A673 (cell line): ENCODE data around the gene PKN1. TPM values are rescaled to one million over a fixed set of nuclear protein-coding genes. Genes with fewer than 3 reads are reported as not detected.

Experiments
- BruUV-seq: library from RNA; stranded (reverse); fragments of 400-500 nt; replicated peaks from 2 replicates; lab custom pipeline; 2021; lab: Mats Ljungman, UMichigan
- CTCF ChIA-PET: fragments of 300-600 bp; sonication (Branson Sonifier 250); formaldehyde crosslinking; loops from one replicate; lab custom pipeline; 2022; ENCODE audit warnings: antibody characterized with exemption; lab: Charles Lee
- POLR2A ChIA-PET: fragments of 300-600 bp; sonication (Branson Sonifier 250); formaldehyde crosslinking; loops from one replicate; lab custom pipeline; 2022; ENCODE audit warnings: antibody characterized with exemption; ENCODE audit not compliant: low non-redundant PET; lab: Charles Lee
- DNase-seq: peaks from one replicate; pipeline ENCODE4 v3.0.0-alpha.2; 2015; ENCODE audit warnings: low spot score
- H3K27ac ChIP-seq: fragments of 200-600 bp; sonication (generic); 2 replicates; pipeline ENCODE4 v1.5.1; 2016; ENCODE audit warnings: mixed run types, low read depth, mild to moderate bottlenecking, mixed read lengths, antibody characterized with exemption, low read length; ENCODE audit not compliant: poor library complexity, severe bottlenecking
- H3K27me3 ChIP-seq: fragments of 200-600 bp; sonication (generic); replicated peaks from 2 replicates; pipeline ENCODE4 v1.6.1; 2017; ENCODE audit warnings: mixed run types, low read depth, mild to moderate bottlenecking, mixed read lengths, antibody characterized with exemption, low read length; ENCODE audit not compliant: insufficient read depth, poor library complexity
- H3K36me3 ChIP-seq: fragments of 200-600 bp; sonication (generic); 2 replicates; pipeline ENCODE4 v1.6.1; 2016; ENCODE audit warnings: mixed run types, mild to moderate bottlenecking, mixed read lengths, antibody characterized with exemption, low read length; ENCODE audit not compliant: insufficient read depth, poor library complexity, severe bottlenecking
- H3K4me1 ChIP-seq: fragments of 200-600 bp; sonication (generic); 2 replicates; pipeline ENCODE4 v1.6.1; 2017; ENCODE audit warnings: mixed run types, mild to moderate bottlenecking, mixed read lengths, antibody characterized with exemption, low read length; ENCODE audit not compliant: insufficient read depth, poor library complexity, severe bottlenecking
- H3K4me3 ChIP-seq: fragments of 200-600 bp; sonication (generic); 2 replicates; pipeline ENCODE4 v1.5.1; 2016; ENCODE audit warnings: low read depth, mixed run types, mild to moderate bottlenecking, mixed read lengths, low read length; ENCODE audit not compliant: poor library complexity, severe bottlenecking
- H3K9me3 ChIP-seq: fragments of 200-600 bp; sonication (generic); 2 replicates; pipeline ENCODE4 v1.6.1; 2016; ENCODE audit warnings: mixed run types, low read depth, mild to moderate bottlenecking, mixed read lengths, antibody characterized with exemption, low read length; ENCODE audit not compliant: poor library complexity, severe bottlenecking
- CTCF ChIP-seq: fragments of 300-800, 200-600 bp; sonication (generic); conservative IDR thresholded peaks from 2 replicates; pipeline ENCODE4 v1.5.1; 2017; ENCODE audit warnings: low read depth, mild to moderate bottlenecking, antibody characterized with exemption, low read length, moderate library complexity, mixed read lengths
- EZH2 ChIP-seq: fragments of 200-600 bp; sonication (generic); IDR thresholded peaks from 2 replicates; pipeline ENCODE4 v1.6.1; 2017; ENCODE audit warnings: borderline replicate concordance, low read depth, mild to moderate bottlenecking, mixed read lengths, antibody characterized with exemption, low read length; ENCODE audit not compliant: poor library complexity, severe bottlenecking
- intact Hi-C: fragments of 100-400 bp; cut with micrococcal nuclease; formaldehyde crosslinking; loops from one replicate; pipeline ENCODE4 v1.10.0; 2022; ENCODE audit not compliant: unreplicated experiment
- total RNA-seq: library from RNA; stranded (reverse); gene quantifications from 2 replicates; pipeline ENCODE4 v1.2.3, GENCODE V29; 2021

The PKN1 gene
- total RNA-seq, 1 experiment from 2014 or later, result 91.4 TPM

- no peaks in the 10 kb centered on the region for H3K27me3 ChIP-seq
- peak overlapping the region; percentile 93 for H3K4me3 ChIP-seq
- H3K4me1 ChIP-seq, result peaks cover 35% of the 10 kb centered on the region
- ChIA-PET POLR2A (interaction anchor here (0.5 kb wide), 1 partner anchor 14 kb away, joined by 3 read pairs; no protein-coding TSS in a partner anchor), CTCF (no interaction called here)
- TF ChIP-seq CTCF, result no peak
- no peak for TF ChIP-seq EZH2
- intact Hi-C loops, result no loop called here
- BruUV-seq, result no TSS peak
- H3K27ac ChIP-seq, result peak overlapping the region; percentile 34
- peaks cover 32% of the 10 kb centered on the region for H3K36me3 ChIP-seq
- no peaks in the 10 kb centered on the region for H3K9me3 ChIP-seq
- DNase-seq, result peak; percentile 48
Measured at GRCh38 chr19:14416817-14417231, 16.3 kb upstream of the PKN1 start.

- H3K36me3 ChIP-seq, result peaks cover 13% of the 10 kb centered on the region
- peaks cover 30% of the 10 kb centered on the region for H3K4me1 ChIP-seq
- DNase-seq, result peak; percentile 87
- ChIA-PET CTCF (no interaction called here), POLR2A (no interaction called here)
- H3K27me3 ChIP-seq, result no peaks in the 10 kb centered on the region
- peak overlapping the region; percentile 86 for H3K27ac ChIP-seq
- H3K9me3 ChIP-seq, result no peaks in the 10 kb centered on the region
- intact Hi-C loops, result no loop called here
- TF ChIP-seq CTCF, result no peak
- no peak for TF ChIP-seq EZH2
- TSS peak; percentile 46 for BruUV-seq
- H3K4me3 ChIP-seq, result peak overlapping the region; percentile 93
Measured at GRCh38 chr19:14418856-14419105, 14.3 kb upstream of the PKN1 start.

GRCh38 chr19:14419106-14419813 is 13.8 kb upstream of the PKN1 start, which contains the start of gene DDX39A:
DDX39A (minus strand) TSS chr19:14419341; CDS start chr19:14413220, 6,121 bp downstream.
- ChIA-PET CTCF (no interaction called here), POLR2A (no interaction called here)
- H3K27me3 ChIP-seq, result no peaks in the 10 kb centered on the region
- peaks cover 12% of the 10 kb centered on the region for H3K36me3 ChIP-seq
- DNase-seq, result peak; percentile 100
- TF ChIP-seq EZH2 (no peak), CTCF (no peak)
- peak within 1 kb of the TSS; percentile 93 for H3K4me3 ChIP-seq
- BruUV-seq, result no TSS peak
- H3K4me1 ChIP-seq, result peaks cover 25% of the 10 kb centered on the region
- no peaks in the 10 kb centered on the region for H3K9me3 ChIP-seq
- intact Hi-C loops, result no loop called here
- peak within 1 kb of the TSS; percentile 86 for H3K27ac ChIP-seq
